HG02973 (cell line): ENCODE data around the gene FAAP100.

Experiments used
- ATAC-seq: cut with Tn5 transposase; IDR thresholded peaks from one replicate; pipeline ENCODE4 v1.9.1; 2021; ENCODE audit warnings: moderate library complexity; ENCODE audit not compliant: unreplicated experiment

Gene FAAP100

GRCh38 chr17:81513753-81514488 is 38.2 kb downstream of the FAAP100 start:
- ATAC-seq = no peak

- no peak for ATAC-seq
These were observed 38.8 kb downstream of the FAAP100 start for GRCh38 chr17:81513372-81513752.

- no peak for ATAC-seq
These were observed 39.4 kb downstream of the FAAP100 start, which contains the start of gene ACTG1 for GRCh38 chr17:81512562-81513371. TSS of gene ACTG1 (minus strand) at chr17:81512799. CDS start at chr17:81512354, 445 bp downstream.

GRCh38 chr17:81511804-81512561 is 40.2 kb downstream of the FAAP100 start:
- no peak for ATAC-seq

GRCh38 chr17:81511554-81511803 is 40.7 kb downstream of the FAAP100 start:
- ATAC-seq = no peak

- ATAC-seq = no peak
These were observed 41.2 kb downstream of the FAAP100 start for GRCh38 chr17:81510785-81511553.

GRCh38 chr17:81509972-81510784 is 42.0 kb downstream of the FAAP100 start:
- no peak for ATAC-seq

- ATAC-seq = no peak
These were observed 42.8 kb downstream of the FAAP100 start for GRCh38 chr17:81509207-81509971.

GRCh38 chr17:81508639-81509206 is 43.4 kb downstream of the FAAP100 start:
- no peak for ATAC-seq

- no peak for ATAC-seq
These were observed 48.5 kb downstream of the FAAP100 start for GRCh38 chr17:81503619-81504018.

GRCh38 chr17:81502471-81503017 is 49.6 kb downstream of the FAAP100 start:
- no peak for ATAC-seq

- ATAC-seq = no peak
These were observed 52.1 kb downstream of the FAAP100 start for GRCh38 chr17:81500047-81500446.

- no peak for ATAC-seq
These were observed 52.6 kb downstream of the FAAP100 start for GRCh38 chr17:81499601-81499970.

- ATAC-seq = no peak
These were observed 53.1 kb downstream of the FAAP100 start for GRCh38 chr17:81498953-81499600.

GRCh38 chr17:81494626-81495377 is 57.4 kb downstream of the FAAP100 start:
- ATAC-seq = no peak

GRCh38 chr17:81493198-81494038 is 58.7 kb downstream of the FAAP100 start:
- ATAC-seq = no peak

- ATAC-seq = no peak
These were observed 59.4 kb downstream of the FAAP100 start for GRCh38 chr17:81492706-81493105.
